NOMO-1 treated with DMSO at 0.1 percent for 48 hours (cell line): ENCODE measurements around the gene TBC1D22A.

Source experiments
- DNase-seq: peaks from one replicate; lab custom pipeline; 2025; ENCODE audit not compliant: unreplicated experiment; lab: John Stamatoyannopoulos, UW

Gene TBC1D22A

DNA sequence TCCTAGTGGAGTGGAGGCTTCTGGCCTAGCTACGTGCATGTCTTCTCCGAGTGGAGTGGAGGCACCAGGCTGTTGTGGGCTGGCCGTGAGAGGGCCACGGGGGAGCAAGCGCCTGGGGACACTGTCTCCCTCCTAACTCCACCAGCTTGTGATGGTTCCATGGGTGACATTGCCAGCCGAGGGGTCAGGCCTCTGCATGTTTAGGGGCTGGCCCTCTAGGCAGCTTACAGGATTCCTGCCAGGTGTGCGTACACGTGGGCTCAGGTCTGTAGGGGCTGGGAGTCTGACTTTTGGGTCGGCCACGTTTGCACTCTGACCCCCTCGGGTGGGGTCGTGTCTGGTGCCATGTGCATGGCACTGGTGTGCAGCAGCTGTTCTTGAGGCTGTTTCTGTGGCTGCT, 31.6 kb downstream of the TBC1D22A start:
- no peak for DNase-seq

DNA sequence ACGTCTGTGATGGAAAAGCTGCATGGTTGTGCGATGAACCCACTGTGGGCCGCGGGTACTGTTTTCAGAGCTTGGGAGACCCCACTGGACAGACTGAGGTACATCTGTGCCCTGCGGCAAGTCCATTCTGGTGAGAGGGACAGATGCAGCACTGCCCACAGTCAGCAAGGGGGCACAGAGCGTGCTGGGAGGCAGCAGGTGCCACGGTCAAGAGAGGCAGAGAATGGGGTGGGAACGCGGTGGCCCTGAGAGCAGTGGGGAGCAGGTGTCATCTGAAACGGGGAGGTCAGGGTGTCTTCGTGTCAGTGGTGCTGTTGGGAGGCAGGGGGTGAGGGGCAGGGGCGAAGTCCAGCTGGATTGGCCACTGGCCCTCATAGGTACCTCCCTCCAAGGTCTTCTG, 32.0 kb downstream of the TBC1D22A start:
- no peak for DNase-seq

DNA sequence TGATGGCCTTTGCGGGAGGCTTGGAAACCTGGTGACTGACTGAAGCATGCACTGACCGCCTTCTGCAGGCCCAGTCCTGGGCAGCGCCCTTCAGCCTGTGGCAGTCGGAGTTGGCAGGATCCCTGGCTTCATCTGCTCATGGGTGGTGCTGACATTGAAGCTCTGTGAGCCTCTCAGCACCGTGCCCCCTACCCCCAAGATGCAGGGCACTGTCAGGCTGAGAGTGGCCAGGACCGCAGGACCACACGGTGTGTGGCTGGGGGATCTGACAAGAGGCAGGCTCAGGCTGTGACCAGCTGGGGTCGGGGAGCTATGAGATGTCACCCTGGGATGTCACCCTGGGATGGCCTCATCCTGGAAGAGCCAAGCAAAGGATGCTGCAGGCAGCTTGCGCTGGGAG, 32.7 kb downstream of the TBC1D22A start:
- DNase-seq = no peak

DNA sequence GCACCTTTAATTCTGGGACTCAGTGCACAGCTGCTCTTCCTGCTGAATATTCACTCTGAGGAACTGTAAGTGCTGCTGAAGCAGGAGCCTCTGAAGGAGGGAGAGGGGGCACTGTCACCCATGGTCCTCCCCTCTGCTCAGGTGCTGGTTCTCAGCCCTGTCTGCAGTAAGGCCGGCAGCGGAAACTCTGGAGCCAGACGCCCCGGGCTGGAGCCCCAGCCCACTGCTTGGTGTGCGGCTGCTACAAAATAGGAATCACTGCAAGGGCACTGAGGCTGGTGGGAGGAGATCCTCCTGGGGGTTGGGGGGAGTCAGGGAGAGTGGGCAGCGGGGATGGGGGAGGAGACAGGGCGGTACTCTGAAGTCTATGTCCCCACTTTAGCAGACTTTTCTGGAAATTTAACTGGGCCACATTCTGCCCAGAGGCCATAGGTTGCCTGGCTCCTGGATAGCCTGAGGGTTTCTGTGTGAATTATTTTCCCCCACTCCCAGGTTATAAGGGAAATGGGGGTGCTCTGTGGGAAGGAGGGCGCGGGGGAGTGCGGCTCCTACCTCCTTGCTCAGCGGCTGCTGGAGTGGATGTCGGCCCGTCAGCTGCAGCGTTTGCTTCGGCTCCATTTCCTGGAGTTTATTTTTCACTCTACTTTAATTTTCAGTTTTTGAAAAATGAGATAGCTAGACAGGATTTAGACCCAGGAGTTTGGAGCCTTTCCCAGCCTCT, 33.6 kb downstream of the TBC1D22A start:
- no peak for DNase-seq

DNA sequence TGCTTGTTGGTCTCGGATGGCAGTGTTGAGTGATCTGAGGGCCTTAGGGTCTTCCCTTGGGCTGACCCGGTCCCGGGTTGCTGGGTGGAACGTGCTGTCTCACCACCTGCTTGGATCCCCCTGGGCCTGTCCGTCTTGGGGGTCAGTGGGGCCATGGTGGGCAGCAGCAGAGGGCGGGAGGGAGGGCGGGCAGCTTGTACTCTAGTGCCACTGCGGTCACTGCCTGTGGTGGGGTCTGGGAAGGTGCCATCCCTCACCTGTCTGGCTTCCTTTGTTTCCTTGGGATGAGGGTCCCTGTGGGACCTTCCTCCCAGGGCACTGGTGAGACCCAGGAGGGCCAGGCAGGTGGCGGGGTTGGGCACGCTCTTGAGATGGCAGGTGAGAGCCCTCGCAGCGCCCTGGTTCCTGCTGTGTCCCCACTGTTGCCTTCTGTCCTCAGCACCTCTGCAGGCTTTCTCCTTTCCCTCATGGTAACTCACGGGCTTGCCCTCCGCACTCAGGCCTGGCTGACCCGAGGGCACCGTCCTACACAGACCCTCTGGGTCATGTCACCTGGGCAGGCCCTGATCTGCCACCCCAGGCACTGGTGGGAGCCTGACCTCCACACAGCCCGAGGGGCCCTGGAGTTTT, 34.2 kb downstream of the TBC1D22A start:
- DNase-seq = no peak

DNA sequence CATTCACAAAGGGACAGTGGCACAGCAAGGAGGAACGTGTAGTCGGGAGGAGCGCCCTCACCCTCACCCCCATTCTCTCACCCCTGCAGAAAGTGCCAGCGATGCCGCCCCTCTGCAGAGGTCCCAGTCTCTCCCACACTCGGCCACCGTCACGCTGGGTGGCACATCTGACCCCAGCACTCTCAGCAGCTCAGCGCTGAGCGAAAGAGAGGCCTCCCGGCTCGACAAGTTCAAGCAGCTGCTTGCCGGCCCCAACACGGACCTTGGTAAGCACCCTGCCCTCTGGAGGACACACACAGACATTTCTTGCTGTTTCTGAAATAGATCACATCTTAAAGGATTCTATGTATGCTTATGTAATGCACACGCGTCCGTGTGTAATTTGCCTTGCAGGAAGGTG, 34.9 kb downstream of the TBC1D22A start:
- DNase-seq = no peak

DNA sequence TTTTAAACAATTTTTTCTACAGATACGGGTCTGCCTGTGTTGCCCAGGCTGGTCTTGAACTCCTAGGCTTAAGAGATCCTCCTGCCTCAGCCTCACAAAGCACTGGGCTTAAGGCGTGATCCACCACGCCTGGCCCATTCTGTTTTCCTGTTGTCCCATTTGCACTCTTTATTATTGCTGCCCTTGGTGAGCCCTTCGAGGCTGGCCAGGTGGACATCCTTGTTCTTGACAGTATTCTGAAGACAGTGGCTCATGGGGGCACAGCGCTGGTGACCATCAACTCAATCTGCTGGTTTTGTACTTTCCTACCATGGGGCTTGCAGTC, 35.6 kb downstream of the TBC1D22A start:
- DNase-seq = no peak

DNA sequence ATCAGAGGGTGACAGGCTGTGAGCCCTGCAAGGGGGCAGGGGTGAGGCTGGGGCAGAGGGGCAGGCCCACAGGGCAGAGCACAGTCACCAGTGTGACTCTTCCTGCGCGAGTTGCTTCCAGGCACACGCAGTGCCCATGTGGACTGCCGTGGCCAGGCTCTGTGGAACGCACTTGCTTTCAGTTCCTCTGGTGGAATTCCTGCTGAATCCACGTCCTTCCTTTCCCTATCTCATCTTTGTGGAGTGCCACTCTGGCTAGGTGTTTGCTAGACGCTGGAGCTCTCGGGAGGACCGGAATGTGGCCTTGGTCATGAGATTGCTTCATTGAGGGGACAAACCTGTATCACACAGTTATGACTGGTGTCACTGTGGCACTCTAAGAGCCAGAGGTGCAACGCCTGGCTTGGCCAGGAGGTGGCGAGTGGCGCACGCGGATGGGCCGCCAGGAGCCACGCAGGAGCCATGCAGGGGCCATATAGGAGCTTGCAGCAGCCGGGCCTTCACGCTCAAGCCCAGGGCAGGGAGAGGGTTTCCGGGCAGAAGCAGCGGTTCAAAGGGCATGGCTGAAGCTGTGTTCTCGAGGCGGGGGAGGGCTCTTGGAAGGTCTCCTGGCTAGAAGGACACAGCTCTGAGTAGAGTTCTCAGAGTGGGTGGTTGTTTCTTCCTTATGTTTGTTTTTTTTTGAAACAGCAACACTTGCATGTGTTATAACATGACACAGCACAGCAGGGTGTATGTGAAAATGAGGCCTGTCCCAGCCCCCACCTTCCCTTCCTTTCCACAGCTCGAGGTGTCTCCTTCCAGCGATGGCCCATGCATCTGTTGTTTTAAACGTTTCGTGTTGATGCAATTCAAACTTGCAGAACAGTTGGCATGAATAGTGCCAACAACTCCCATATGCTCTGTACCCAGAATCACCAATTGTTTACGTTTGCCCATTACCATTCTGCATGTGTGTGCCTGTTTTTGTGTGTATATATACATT, 36.2 kb downstream of the TBC1D22A start:
- peak; percentile 7 for DNase-seq

DNA sequence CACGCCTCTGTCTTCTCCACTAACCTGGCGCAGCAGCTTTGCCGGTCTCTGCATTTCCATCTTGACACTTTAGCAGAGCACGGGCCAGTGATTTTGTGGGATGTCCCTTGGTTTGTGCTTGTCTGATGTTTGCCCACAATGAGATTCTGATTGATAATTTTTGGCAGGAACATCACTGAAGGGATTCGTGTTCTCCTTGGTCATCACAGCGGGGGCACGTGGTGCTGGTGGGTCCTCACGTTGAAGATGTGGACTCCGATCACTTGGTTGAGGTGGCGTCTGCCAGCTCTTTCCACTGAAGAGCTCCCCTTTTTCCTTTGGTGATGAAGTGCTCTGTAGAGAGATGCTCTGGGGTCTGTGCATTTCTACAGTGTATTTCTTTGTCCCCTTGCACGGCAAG, 37.2 kb downstream of the TBC1D22A start:
- no peak for DNase-seq

DNA sequence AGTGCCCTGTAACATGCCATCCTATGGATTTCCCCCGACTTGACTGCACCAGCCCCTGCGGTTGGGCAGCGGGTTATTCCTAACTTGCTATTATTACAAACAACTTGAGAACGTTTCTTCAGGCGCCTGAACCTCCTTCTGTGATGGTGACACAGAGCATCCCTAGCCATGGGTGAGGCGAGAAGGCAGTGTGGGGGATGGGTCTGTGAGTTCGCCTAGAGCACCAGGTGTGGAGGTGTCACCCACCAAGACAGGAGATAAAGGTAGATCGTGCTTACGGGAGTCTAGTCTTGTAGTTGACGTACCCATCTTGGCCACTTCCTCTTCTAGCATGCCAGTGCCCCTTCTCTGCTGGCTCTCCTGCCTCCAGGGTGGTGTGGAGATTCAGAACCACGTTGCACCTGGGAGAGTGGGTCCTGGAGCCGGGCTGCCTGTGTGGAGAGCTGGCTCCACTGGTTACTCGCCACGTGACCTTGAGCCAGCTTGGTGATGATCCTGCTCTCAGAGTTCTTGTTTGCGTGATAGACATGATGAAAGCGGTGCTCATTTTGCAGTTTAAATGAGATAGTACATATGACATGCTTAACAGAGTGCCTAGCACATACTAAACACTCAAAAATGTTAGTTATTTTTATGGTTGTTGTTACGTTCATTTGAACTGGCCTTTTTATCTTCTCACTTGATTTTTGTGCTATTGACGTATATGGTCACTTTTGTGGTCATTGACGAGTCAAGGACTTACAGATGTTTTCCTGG, 37.8 kb downstream of the TBC1D22A start:
- DNase-seq = no peak

DNA sequence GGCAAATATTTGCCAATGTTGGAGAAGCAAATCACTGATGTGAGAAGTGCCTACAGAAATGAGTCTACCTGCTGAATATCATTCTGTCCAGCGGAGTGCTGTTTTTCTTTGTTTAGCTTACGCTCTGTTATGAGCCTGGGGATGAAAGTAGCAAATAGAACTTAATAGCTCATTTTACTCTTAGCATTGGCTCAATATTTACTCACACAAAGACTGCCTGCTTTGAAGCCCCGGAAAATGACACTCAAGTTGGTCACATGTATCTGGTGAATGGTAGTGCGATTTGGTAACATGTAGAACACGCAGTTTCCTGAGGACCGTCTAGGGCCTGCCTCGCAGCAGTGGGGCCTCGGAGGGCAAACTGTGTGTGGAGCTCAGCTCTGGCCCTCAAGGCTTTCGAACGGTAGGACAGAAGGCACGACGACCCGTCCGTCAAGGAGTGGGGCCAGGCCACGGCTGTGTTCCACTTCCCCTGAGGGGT, 38.9 kb downstream of the TBC1D22A start:
- no peak for DNase-seq

DNA sequence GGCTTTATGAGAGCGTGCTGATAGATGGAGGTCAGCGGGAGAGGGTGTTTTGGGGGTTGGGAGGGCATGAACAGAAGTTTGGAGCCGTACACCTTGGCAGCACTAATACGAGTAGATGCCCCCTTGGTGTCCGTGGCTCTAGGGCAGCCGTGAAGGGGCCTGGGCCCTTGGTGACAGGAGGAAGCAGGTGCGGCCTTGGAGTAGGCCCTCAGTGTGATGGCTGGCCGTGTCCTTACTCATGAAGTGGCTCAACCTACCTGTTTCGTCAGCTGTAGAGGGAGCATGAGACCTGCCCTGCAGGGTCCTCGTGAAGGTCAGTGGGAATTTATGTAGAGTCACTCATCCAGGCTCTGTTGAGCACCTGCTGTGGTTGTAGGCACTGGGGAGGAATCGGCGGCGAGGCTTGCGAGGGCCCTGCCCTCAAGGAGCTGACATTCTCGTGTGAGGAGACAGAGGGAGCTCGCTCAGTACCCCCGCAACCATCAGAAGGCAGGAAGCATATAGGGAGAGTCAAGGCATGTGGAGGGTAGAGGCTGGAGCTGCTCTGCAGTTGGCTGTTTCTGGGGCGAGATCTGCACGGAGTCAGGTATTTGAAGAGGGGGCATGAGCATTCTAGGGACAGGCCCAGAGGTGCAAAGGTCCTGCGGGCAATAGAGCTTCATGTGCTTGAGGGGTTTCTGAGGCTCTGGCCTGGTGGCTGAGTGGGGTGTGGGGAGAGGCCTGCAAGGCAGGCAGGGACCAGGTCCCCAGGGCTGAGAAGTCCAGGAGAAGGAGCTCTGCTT, 39.6 kb downstream of the TBC1D22A start:
- no peak for DNase-seq

DNA sequence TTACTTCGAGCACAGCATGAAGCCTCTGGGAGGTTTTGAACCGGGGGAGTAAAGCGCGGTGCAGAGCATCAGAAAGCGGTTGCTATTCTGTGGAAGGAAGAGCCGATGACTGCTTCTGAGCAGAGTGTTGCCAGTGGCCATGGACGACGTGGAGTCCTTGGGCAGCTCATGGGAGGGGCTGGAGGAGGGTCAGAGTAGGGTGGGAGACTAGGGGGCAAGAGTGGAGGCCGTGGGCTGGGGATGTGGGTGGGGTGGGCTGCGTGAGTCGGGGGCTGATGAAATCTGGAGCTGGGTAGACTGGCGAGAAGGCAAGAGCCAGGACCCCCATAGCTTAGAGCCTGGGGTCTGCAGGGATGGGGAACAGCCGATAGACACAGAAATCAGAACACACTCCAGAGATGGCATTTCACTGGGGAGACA, 40.2 kb downstream of the TBC1D22A start:
- no peak for DNase-seq

DNA sequence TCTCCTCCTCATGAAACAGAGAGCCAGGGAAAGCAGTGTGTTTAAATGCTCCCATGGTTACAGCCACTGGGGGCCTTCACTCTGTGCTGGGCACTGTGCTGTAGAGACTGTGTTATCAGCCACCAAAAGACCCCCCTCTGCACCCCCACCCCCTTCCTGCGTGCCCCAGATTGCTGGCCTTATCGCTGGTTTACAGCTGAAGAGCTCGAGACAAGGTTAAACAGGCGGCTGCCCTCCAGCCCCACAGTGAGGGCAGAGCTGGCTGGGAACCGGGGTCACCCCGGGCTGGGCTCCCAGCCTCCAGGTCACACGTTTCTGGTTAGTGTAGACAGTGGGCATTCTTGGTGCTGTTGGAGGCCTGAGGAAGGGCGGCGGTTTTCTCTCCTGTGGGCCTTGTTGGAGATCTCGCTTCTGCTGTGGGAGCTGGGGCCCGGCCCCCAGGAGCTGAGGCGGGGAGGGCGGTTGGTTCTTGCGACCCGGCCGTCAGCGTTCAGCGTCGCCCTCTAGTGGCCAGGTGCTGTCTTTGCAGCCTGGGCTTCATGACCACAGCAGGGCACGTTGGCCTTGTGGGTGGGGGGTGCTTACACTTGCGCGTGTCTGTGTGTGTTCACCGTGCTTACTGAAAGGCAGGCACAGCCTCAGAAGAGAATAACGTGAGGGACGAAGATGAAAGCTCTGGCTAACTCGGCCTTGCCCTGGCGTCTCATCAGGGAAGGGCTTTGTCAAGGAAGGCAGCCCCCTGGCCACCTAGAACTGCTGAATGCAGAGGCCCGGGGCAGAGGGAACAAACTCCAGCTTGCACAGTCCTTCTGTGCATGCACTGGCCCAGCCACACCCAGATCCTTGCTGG, 40.8 kb downstream of the TBC1D22A start:
- DNase-seq = peak; percentile 17

DNA sequence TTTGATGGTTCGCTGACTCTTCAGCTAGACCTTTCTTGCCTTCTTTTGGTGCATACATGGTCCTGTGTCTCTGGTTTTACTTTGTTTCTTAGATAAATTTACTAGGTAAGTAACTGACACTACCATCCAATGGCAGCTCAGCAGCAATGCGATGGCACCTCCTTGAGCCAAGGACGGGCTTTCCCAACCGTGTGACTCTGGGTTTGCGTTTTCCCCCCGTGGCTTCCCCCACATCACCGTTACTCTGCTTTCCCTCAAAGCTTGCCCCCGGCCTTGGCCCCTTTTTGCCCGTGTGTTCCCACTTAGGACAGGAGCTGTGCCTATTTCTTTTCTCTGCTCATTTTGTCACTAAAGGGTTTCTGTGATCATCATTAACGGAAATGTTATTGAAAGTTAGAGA, 41.5 kb downstream of the TBC1D22A start:
- DNase-seq = no peak

DNA sequence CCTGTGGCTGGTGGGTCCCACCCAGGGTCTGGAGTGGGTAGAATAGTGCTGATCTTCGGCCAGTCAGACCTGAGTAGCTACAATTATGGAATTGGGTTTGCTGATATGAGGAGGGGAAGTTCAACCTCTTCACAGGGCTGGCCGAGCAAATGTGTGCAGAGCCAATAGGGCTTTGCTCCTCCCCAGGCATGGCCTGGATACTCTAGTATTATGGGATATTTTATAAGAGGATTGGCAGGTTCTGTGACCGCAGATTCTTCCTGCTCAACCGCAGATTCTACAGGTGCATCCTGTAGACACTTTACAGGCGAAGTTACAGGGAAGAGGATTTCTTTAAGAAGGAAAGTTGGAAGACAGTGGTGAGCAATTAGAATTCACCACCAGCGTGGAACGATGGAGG, 44.3 kb downstream of the TBC1D22A start:
- no peak for DNase-seq

DNA sequence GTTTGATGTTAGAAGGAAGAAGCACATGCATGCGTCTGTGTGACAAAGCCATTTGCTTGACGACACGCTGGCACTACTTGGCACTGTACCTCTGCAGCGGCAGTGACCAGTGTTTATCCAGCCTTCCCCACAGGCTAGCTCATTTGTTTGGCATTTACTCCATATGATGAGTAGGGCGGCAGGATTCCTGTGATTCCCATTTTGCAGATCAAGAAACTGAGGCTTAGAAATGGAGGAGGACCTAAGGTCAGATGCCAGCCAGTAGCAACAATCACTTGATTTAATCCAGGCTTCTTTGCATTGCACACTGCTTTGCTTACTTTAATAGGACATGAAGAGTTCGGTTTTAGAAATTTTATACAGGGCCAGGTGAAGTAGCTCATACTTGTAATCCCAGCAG, 45.0 kb downstream of the TBC1D22A start:
- DNase-seq = no peak

DNA sequence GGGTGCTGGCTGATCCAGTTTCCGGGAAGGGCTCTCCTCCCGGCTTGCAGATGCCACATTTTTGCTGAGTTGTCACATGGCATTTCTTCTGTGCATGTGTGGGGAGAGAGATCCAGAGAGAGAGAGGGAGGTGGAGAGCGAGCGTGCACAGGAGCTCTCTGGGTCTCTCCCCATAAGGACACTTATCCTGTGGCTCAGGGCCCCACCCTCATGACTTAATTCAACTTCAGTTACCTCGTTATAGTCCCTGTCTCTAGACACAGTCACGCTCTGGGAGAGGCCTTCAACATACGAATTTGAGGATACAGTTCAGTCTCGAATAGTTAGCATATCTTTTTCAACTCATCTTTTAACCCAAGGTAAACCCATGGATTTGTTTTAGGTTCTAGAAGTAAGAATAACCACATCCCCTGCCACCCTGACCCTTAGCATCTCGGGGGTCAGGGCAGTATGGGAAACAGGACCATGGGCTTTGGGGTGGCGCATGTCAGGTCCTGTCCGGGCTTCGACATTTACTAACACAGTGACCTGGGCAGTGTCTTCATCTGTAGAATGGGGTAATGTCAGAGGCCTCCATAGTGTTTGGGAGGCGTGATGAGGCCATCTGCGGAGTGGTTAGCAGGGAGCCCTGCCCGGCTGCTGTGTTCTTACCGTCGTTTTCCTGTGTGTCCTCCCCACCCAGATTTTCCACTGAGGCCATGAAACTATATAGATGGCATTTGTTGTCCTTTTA, 46.9 kb downstream of the TBC1D22A start:
- no peak for DNase-seq
